Esophagus squamous epithelium (tissue), 5 donors: Measurements from ENCODE around the gene SERPINI1. TPM values are rescaled to one million over a fixed set of nuclear protein-coding genes. Genes with fewer than 3 reads are reported as not detected.

ENCODE experiments used
- DNase-seq: peaks from one replicate; lab custom pipeline; 2025; lab: John Stamatoyannopoulos, UW
- H3K27ac ChIP-seq, 4 donors: fragments of 200-600 bp; sonication (generic); one replicate each; pipeline ENCODE4 v1.5.1; 2016 to 2019; ENCODE audit warnings: mild to moderate bottlenecking in 1 of 4
- H3K27me3 ChIP-seq, 4 donors: fragments of 200-600 bp; sonication (generic); 1 replicate in 3 of 4; 2 replicates in 1 of 4; pipeline versions ENCODE4 v1.5.1 to v1.6.0; 2017 to 2021; ENCODE audit warnings: antibody characterized with exemption in 1 of 4
- H3K36me3 ChIP-seq, 3 donors: fragments of 200-600 bp; sonication (generic); one replicate each; pipeline ENCODE4 v1.5.1; 2016 to 2019
- H3K4me1 ChIP-seq, 3 donors: fragments of 200-600 bp; sonication (generic); one replicate each; pipeline ENCODE4 v1.5.1; 2017 to 2019
- H3K4me3 ChIP-seq, 4 donors: fragments of 200-600 bp; sonication (generic); 1 replicate in 3 of 4; 2 replicates in 1 of 4; pipeline ENCODE4 v1.5.1; 2016 to 2019; ENCODE audit warnings: mild to moderate bottlenecking in 2 of 4, moderate library complexity in 1 of 4
- H3K9me3 ChIP-seq, 3 donors: fragments of 200-600 bp; sonication (generic); one replicate each; pipeline ENCODE4 v1.5.1; 2016 to 2019
- POLR2A ChIP-seq, 4 donors: fragments of 450-650 bp; IDR thresholded peaks; one replicate each; pipeline ENCODE4 v1.6.1; 2017; ENCODE audit warnings: antibody characterized with exemption in 4 of 4, mild to moderate bottlenecking in 4 of 4, moderate library complexity in 3 of 4
- WGBS, 2 donors: methylation state at CpG; one replicate each; pipeline ENCODE4 v1.1.5; 2018; 5-methylcytosine and 5-hydroxymethylcytosine counted together
- intact Hi-C: fragments of 100-400 bp; cut with DNase I; formaldehyde crosslinking; loops from one replicate; pipeline ENCODE4 v1.15.0; 2022
- total RNA-seq, 4 donors: library from RNA; depleted of rRNA; stranded (reverse); fragments of >200 nt; gene quantifications; one replicate each; pipeline ENCODE4 v1.1.0, GENCODE V29; 2016
- TF ChIP-seq, protein P1 (sequence below), 6 experiments: fragments of 450-650 bp in 4 of 6; fragments of 200-600 bp in 2 of 6; sonication (generic) in 2 of 6; IDR thresholded peaks; one replicate each; pipeline ENCODE4 v1.5.1; 2016 to 2019; ENCODE audit warnings: antibody characterized with exemption in 6 of 6, mild to moderate bottlenecking in 4 of 6, moderate library complexity in 4 of 6
- donor health status: DM: yes; HTN: yes; CAD: no.

The SERPINI1 gene
- total RNA-seq, 4 donors from 2014 or later, result 1.1 to 4.4 (median 3.5) TPM

DNA sequence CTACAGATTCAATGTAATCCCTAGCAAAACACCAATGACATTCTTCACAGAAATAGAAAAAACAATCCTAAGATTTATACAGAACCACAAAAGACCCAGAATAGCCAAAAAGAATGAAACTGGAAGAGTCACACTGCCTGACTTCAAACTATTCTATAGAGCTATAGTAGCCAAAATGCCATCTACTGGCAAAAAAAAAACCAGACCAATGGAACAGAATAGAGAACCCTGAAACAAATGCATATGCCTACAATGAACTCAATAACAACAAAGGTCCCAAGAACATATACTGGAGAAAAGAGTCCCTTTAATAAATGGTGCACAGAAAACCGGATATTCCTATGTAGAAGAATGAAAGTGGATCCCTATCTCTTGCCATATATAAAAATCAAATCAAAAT, 20.6 kb upstream of the SERPINI1 start:
- intact Hi-C loops, result no loop called here

DNA sequence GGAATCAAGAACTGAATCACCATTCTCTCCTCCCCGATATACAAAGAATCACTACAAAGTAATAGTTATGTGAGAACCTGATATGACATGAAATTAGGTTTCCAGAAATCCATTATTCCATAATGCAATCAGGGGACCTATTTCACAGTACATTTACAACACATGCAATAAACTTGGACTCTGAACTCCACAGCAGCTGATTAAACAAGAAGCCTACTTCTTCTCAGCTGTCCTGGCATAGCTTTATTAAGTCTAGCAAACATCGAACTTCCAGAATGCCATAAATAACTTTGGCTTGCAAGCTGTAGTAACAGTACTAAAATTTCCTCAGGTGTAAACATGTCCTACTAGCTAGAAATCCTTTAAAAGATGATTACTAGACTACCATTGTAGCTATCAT, 18.6 kb upstream of the SERPINI1 start:
- Histone ChIP-seq H3K36me3 (peaks cover 0 to 48% (median 0%) of the 10 kb centered on the region in 3 donors), H3K27ac (no peak overlapping the region), H3K27me3 (no peaks in the 10 kb centered on the region), H3K4me1 (peaks cover 0 to 7% (median 0%) of the 10 kb centered on the region in 3 donors), H3K4me3 (no peak overlapping the region), H3K9me3 (no peaks in the 10 kb centered on the region)
- DNase-seq, result no peak
- 83 to 92% methylated on average over 2 of the region's 2 CpGs for WGBS, 2 donors
- TF ChIP-seq POLR2A (IDR thresholded peaks at IDR 0.05), result no peak
- TF ChIP-seq, protein P1, sequence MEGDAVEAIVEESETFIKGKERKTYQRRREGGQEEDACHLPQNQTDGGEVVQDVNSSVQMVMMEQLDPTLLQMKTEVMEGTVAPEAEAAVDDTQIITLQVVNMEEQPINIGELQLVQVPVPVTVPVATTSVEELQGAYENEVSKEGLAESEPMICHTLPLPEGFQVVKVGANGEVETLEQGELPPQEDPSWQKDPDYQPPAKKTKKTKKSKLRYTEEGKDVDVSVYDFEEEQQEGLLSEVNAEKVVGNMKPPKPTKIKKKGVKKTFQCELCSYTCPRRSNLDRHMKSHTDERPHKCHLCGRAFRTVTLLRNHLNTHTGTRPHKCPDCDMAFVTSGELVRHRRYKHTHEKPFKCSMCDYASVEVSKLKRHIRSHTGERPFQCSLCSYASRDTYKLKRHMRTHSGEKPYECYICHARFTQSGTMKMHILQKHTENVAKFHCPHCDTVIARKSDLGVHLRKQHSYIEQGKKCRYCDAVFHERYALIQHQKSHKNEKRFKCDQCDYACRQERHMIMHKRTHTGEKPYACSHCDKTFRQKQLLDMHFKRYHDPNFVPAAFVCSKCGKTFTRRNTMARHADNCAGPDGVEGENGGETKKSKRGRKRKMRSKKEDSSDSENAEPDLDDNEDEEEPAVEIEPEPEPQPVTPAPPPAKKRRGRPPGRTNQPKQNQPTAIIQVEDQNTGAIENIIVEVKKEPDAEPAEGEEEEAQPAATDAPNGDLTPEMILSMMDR (IDR thresholded peaks at IDR 0.05), result no peak
- intact Hi-C loops, result no loop called here

More for the DNA sequence above, 20.6 kb upstream of the SERPINI1 start:
- Histone ChIP-seq H3K4me1 (no peaks in the 10 kb centered on the region), H3K27ac (no peak overlapping the region), H3K36me3 (peaks cover 0 to 57% (median 0%) of the 10 kb centered on the region in 3 donors), H3K27me3 (no peaks in the 10 kb centered on the region), H3K4me3 (no peak overlapping the region), H3K9me3 (no peaks in the 10 kb centered on the region)
- no peak for TF ChIP-seq POLR2A (IDR thresholded peaks at IDR 0.05)
- TF ChIP-seq, protein P1 (IDR thresholded peaks at IDR 0.05), result no peak
- 85 to 86% methylated on average over 1 of the region's 1 CpG for WGBS, 2 donors
- no peak for DNase-seq

DNA sequence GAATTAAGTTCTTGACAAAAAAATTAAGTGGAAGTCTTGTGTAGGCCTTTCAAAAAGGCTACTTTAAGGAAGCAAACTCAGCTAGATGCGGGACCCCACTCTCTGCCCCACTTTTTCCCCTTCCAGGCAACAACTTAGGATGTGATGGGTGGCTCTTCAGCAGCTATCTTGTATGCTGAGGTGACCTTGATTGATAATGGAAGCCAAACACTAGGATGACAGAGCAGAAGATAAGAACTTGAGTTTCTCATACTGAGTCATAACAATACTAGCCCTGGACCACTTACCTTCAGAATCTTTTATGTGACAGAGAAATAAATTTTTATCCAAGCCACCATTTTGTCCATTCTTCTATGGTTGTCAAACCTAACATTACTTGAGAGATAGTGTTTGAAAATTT, 16.9 kb upstream of the SERPINI1 start:
- TF ChIP-seq, protein P1 (IDR thresholded peaks at IDR 0.05), result no peak
- TF ChIP-seq POLR2A (IDR thresholded peaks at IDR 0.05), result no peak
- Histone ChIP-seq H3K4me1 (peaks cover 0 to 7% (median 0%) of the 10 kb centered on the region in 3 donors), H3K36me3 (peaks cover 0 to 53% (median 0%) of the 10 kb centered on the region in 3 donors), H3K27me3 (no peaks in the 10 kb centered on the region), H3K9me3 (no peaks in the 10 kb centered on the region), H3K4me3 (no peak overlapping the region), H3K27ac (no peak overlapping the region)
- intact Hi-C loops, result no loop called here
- DNase-seq, result no peak
- WGBS, 2 donors, result 100% methylated on average over 1 of the region's 1 CpG

DNA sequence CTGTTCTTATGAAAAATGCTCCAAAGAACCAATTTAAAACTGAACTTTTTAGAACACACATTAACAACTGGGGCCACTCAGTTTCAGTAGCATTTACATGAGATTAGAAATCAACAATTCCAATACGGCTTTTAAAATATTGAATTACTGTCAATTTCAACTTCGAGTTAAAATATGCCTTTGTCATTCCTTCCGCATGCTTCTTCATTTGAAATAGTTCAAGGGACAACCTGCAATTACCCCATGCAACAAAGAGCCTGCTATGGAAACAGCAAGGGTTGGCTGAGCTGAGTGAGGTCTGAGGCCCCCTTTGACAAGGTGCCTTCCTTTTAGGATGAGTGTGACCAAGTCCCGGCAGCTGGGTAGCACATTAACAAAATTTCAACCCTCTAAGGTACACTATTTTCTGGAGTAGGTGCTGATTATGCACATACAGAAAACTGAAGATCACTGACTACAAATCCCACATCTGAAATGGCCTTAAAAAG, 12.5 kb upstream of the SERPINI1 start:
- no peak for DNase-seq
- H3K27me3 ChIP-seq, result no peaks in the 10 kb centered on the region
- intact Hi-C loops, result no loop called here
- 81 to 85% methylated on average over 4 of the region's 4 CpGs for WGBS, 2 donors
- H3K4me1 ChIP-seq, result peaks cover 0 to 21% (median 0%) of the 10 kb centered on the region in 3 donors
- no peaks in the 10 kb centered on the region for H3K9me3 ChIP-seq
- H3K27ac ChIP-seq, result no peak overlapping the region
- no peak for TF ChIP-seq POLR2A (IDR thresholded peaks at IDR 0.05)
- TF ChIP-seq, protein P1 (IDR thresholded peaks at IDR 0.05), result no peak
- no peak overlapping the region for H3K4me3 ChIP-seq
- peaks cover 0 to 39% (median 0%) of the 10 kb centered on the region in 3 donors for H3K36me3 ChIP-seq

DNA sequence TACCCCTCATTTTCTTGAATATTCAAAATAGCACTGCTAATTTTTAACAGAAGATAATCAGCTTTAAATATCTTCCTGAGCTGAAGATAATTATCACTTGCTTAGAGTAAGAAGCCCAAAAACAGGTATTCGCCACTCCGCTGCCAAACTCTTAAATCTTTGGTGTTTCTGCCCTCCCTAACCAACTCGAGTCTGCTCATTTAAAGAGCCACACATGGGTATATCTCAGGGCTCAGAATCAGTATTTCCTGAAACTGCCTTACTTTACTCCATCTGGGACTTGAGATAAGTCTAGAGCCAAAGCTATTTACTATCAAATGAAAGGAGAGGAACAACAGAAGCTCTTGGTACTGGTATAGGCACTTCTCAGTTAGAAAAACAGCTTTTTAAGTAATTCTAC, 11.6 kb upstream of the SERPINI1 start:
- H3K4me1 ChIP-seq, result peaks cover 0 to 29% (median 6%) of the 10 kb centered on the region in 3 donors
- no peak overlapping the region for H3K27ac ChIP-seq
- no peaks in the 10 kb centered on the region for H3K27me3 ChIP-seq
- intact Hi-C loops, result no loop called here
- WGBS, 2 donors, result 81 to 82% methylated on average over 3 of the region's 3 CpGs
- H3K36me3 ChIP-seq, result peaks cover 0 to 31% (median 0%) of the 10 kb centered on the region in 3 donors
- no peak for DNase-seq
- TF ChIP-seq, protein P1 (IDR thresholded peaks at IDR 0.05), result no peak
- TF ChIP-seq POLR2A (IDR thresholded peaks at IDR 0.05), result no peak
- H3K4me3 ChIP-seq, result no peak overlapping the region
- no peaks in the 10 kb centered on the region for H3K9me3 ChIP-seq
